OCI-LY3 (cell line): ENCODE results near the gene BANF2.

Experiments used
- H2AFZ ChIP-seq: fragments of 200-600, 300-600 bp; shearing (Covaris generic); 2 replicates; pipeline ENCODE4 v1.6.0; 2014; ENCODE audit warnings: antibody characterized with exemption, low read depth, low read length
- H3K27ac ChIP-seq: fragments of 200-600, 300-600 bp; sonication (generic); 2 replicates; pipeline ENCODE4 v1.5.1; 2014; ENCODE audit warnings: mild to moderate bottlenecking, low read length, moderate library complexity, mixed read lengths
- H3K27me3 ChIP-seq: fragments of 200-600, 300-600 bp; sonication (generic); 2 replicates; pipeline ENCODE4 v1.6.1; 2014; ENCODE audit warnings: low read depth, low read length, mixed read lengths
- H3K36me3 ChIP-seq: fragments of 200-600, 300-600 bp; sonication (generic); replicated peaks from 2 replicates; pipeline ENCODE3; 2014; ENCODE audit warnings: low read depth, low read length, mixed read lengths
- H3K4me1 ChIP-seq: fragments of 300-600, 200-600 bp; sonication (generic); 2 replicates; pipeline ENCODE4 v1.6.1; 2014; ENCODE audit warnings: low read length, mixed read lengths
- H3K4me2 ChIP-seq: fragments of 200-600, 300-600 bp; sonication (generic); 2 replicates; pipeline ENCODE4 v1.6.1; 2014; ENCODE audit warnings: low read length, mixed read lengths
- H3K4me3 ChIP-seq: fragments of 300-600, 200-600 bp; sonication (generic); 2 replicates; pipeline ENCODE4 v1.5.1; 2014; ENCODE audit warnings: antibody characterized with exemption, mild to moderate bottlenecking, low read length, moderate library complexity
- H3K79me2 ChIP-seq: fragments of 300-600, 200-600 bp; shearing (Covaris generic); 2 replicates; pipeline ENCODE4 v1.6.1; 2014; ENCODE audit warnings: mild to moderate bottlenecking, low read length, mixed read lengths
- H3K9ac ChIP-seq: fragments of 300-600, 200-600 bp; shearing (Covaris generic); 2 replicates; pipeline ENCODE4 v1.6.0; 2014; ENCODE audit warnings: mild to moderate bottlenecking, low read length, moderate library complexity
- H3K9me3 ChIP-seq: fragments of 200-600, 300-600 bp; shearing (Covaris generic); 2 replicates; pipeline ENCODE4 v1.6.1; 2014; ENCODE audit warnings: low read length, mixed read lengths; ENCODE audit not compliant: insufficient read depth
- H4K20me1 ChIP-seq: fragments of 200-600, 300-600 bp; sonication (generic); 2 replicates; pipeline ENCODE4 v1.6.1; 2016; ENCODE audit warnings: low read length, mixed read lengths; ENCODE audit not compliant: insufficient read depth
- CTCF ChIP-seq: fragments of 200-600, 300-600 bp; sonication (generic); IDR thresholded peaks from 2 replicates; pipeline ENCODE4 v1.5.1; 2014; ENCODE audit warnings: antibody characterized with exemption, low read length, low read depth
- EZH2phosphoT487 ChIP-seq: fragments of 200-600 bp; shearing (Covaris generic); IDR thresholded peaks from 2 replicates; pipeline ENCODE4 v1.6.1; 2018; ENCODE audit warnings: antibody characterized with exemption, mixed run types, low read depth

BANF2 gene

DNA sequence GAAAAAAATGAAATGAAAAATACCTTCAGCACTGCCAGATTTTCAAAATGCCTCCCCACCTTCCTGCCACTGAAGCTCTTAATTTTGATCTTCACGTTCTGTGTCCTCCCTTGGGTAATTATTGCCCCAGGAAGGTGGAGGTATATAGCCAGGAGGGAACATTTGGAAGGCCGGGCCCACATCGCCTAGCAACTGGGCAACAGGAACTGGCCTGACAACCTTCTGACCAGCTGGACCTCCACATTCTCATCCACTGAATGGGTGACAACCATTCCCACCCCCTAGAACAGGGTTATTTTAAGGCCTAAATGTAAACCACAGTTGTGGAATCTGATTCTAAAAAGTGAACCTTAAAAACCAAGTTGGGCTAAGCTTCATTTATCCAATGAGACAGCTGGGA lies 20.9 kb upstream of the BANF2 start:
- Histone ChIP-seq H2AFZ (no peak overlapping the region), H3K27ac (no peak overlapping the region), H3K4me3 (no peak overlapping the region), H4K20me1 (peaks cover 16% of the 10 kb centered on the region), H3K27me3 (peaks cover 8% of the 10 kb centered on the region), H3K79me2 (peaks cover 3% of the 10 kb centered on the region; the same call in 1 of the 2 replicates), H3K4me2 (no peak overlapping the region), H3K9ac (no peak overlapping the region), H3K9me3 (no peaks in the 10 kb centered on the region), H3K36me3 (peaks cover 6% of the 10 kb centered on the region), H3K4me1 (peaks cover 12% of the 10 kb centered on the region)
- TF ChIP-seq CTCF: no peak
- TF ChIP-seq EZH2phosphoT487: no peak

DNA sequence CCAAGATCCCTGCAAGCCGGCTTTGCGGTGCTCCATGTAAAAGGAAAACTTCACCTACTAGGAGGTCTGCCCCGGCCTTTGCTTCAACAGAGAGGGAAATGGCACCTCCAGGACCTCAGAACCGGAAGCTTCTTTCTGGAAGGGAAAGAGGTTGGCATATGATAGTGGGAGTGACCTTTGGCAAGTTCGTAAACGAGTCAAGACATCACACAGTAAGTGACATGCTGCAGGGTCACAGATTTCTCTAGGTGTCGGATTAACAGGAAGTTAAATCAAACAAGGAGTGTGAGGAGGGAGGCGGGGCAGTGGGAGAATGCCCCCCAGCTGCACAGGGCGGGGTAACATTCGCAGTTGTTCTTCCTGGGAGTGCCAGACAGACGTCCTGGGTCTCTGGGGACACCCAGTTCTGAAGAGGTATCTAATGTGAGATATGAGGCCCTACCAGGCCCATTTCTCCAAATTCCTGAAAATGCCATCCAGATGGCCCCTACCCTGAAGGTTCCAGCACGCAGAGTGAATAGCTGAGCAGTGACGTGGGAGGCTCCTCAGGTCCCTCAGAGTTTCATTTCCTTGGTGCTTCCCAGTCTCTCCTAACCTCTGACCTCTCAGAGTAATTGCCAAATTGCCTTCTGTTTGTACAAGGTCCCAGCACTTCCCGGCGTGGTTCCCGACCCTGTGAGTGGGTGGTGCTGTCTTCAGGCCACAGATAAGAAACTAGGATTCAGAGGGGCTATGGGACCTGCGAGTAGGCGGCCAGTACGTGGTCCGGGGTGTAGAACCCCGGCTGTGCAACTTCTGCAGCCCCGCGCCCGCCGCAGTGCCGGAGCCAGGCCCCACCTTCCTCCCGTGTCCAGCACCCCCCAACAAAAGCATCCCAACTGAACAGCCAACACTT lies 19.6 kb upstream of the BANF2 start:
- no peak overlapping the region for H3K27ac ChIP-seq
- peak overlapping the region; percentile 76 for H3K4me3 ChIP-seq
- H3K79me2 ChIP-seq: peaks cover 3% of the 10 kb centered on the region; the same call in 1 of the 2 replicates
- H4K20me1 ChIP-seq: peaks cover 16% of the 10 kb centered on the region
- TF ChIP-seq EZH2phosphoT487 (no peak), CTCF (no peak)
- peak overlapping the region; percentile 71 for H3K9ac ChIP-seq
- peak overlapping the region; percentile 98 for H3K4me2 ChIP-seq
- no peak overlapping the region for H2AFZ ChIP-seq
- H3K27me3 ChIP-seq: peaks cover 19% of the 10 kb centered on the region
- H3K36me3 ChIP-seq: peaks cover 6% of the 10 kb centered on the region
- H3K4me1 ChIP-seq: peaks cover 12% of the 10 kb centered on the region
- no peaks in the 10 kb centered on the region for H3K9me3 ChIP-seq

- no peaks in the 10 kb centered on the region for H3K9me3 ChIP-seq
- peak; percentile 46 for TF ChIP-seq CTCF
- no peak for TF ChIP-seq EZH2phosphoT487
- peaks cover 6% of the 10 kb centered on the region for H3K36me3 ChIP-seq
- peak overlapping the region; percentile 76 for H3K4me3 ChIP-seq
- peaks cover 3% of the 10 kb centered on the region; the same call in 1 of the 2 replicates for H3K79me2 ChIP-seq
- peaks cover 25% of the 10 kb centered on the region for H3K27me3 ChIP-seq
- peaks cover 12% of the 10 kb centered on the region for H3K4me1 ChIP-seq
- H3K4me2 ChIP-seq: peak overlapping the region; percentile 98
- peaks cover 11% of the 10 kb centered on the region for H4K20me1 ChIP-seq
- H3K9ac ChIP-seq: peak overlapping the region; percentile 71
- H2AFZ ChIP-seq: no peak overlapping the region
- no peak overlapping the region for H3K27ac ChIP-seq
These were observed 18.7 kb upstream of the BANF2 start for GRCh38 chr20:17680836-17681725.

- Histone ChIP-seq H3K4me2 (peak overlapping the region; percentile 31), H3K4me3 (peak overlapping the region; percentile 76), H4K20me1 (peaks cover 11% of the 10 kb centered on the region), H2AFZ (no peak overlapping the region), H3K79me2 (peaks cover 3% of the 10 kb centered on the region; the same call in 1 of the 2 replicates), H3K9ac (peak overlapping the region; percentile 56), H3K36me3 (peaks cover 6% of the 10 kb centered on the region), H3K9me3 (no peaks in the 10 kb centered on the region), H3K27ac (no peak overlapping the region), H3K4me1 (peaks cover 12% of the 10 kb centered on the region), H3K27me3 (peaks cover 31% of the 10 kb centered on the region)
- no peak for TF ChIP-seq CTCF
These were observed 18.1 kb upstream of the BANF2 start for GRCh38 chr20:17681726-17682102.
